ENCODE data around the gene DCTN4.

DNA sequence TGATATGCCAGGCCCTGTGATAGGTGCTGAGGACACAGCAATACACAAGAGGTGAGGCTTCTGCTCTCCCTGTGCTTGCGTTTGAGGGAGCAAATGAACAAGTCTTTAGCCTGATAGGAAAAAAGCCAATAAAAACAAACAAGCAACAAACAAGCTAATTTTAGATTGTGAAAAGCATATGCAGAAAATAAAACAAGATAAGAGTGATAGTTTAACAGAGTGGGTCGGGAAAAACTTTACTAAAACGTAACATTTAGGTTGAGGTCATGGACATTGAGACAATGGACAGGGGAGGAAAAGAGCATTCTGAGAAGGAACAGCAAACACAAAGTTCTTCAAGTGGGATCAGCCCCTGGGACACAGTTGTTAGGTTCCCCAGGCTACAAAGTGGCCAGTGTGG lies 24.0 kb upstream of the DCTN4 start:
- TF ChIP-seq, protein P1, sequence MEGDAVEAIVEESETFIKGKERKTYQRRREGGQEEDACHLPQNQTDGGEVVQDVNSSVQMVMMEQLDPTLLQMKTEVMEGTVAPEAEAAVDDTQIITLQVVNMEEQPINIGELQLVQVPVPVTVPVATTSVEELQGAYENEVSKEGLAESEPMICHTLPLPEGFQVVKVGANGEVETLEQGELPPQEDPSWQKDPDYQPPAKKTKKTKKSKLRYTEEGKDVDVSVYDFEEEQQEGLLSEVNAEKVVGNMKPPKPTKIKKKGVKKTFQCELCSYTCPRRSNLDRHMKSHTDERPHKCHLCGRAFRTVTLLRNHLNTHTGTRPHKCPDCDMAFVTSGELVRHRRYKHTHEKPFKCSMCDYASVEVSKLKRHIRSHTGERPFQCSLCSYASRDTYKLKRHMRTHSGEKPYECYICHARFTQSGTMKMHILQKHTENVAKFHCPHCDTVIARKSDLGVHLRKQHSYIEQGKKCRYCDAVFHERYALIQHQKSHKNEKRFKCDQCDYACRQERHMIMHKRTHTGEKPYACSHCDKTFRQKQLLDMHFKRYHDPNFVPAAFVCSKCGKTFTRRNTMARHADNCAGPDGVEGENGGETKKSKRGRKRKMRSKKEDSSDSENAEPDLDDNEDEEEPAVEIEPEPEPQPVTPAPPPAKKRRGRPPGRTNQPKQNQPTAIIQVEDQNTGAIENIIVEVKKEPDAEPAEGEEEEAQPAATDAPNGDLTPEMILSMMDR (conservative IDR thresholded peaks at IDR 0.05; ENCODE audit: low read length): no peak
- TF ChIP-seq EZH2phosphoT487 (IDR thresholded peaks at IDR 0.05; ENCODE audit: borderline replicate concordance, low read depth, low read length): no peak
